NCI-H146 treated with DMSO at 0.1 percent for 48 hours (cell line): ENCODE measurements around the gene ATG2A.

Experiments
- DNase-seq: peaks from one replicate; lab custom pipeline; 2025; ENCODE audit not compliant: unreplicated experiment; lab: John Stamatoyannopoulos, UW

ATG2A gene

DNA sequence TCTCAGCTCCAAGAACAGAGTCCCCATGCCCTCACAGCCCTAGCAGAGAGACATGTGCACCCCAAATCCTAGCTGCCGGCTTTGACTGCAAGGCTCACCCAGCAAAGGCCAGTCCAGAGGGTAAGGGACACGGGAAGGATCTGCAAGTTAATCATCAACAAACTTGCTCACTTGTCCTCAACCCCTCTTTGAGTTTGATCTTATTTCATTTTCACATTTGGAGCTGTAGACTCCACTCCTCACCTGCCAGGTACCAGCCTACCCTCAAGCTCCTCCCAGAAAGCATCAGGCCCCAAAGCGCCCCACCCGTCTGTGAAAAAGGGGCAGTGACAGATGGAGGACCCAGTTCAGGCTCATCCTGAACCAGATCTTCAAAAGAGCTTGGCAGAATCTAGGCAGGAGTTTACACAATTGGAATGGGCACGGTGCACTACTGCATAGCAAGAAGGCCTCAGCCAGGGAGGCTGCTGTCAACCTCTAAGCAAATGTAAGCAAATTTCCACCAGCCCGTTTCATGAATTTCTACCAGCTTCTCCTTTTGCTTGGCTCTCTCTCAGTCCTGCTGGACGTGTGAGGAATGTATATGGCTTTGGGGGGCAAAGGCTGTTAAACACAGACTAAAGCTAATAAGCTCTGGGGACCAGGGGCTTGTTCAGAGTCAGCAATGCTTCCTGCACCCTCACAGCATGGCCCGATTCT is 44.1 kb downstream of the ATG2A start:
- no peak for DNase-seq

DNA sequence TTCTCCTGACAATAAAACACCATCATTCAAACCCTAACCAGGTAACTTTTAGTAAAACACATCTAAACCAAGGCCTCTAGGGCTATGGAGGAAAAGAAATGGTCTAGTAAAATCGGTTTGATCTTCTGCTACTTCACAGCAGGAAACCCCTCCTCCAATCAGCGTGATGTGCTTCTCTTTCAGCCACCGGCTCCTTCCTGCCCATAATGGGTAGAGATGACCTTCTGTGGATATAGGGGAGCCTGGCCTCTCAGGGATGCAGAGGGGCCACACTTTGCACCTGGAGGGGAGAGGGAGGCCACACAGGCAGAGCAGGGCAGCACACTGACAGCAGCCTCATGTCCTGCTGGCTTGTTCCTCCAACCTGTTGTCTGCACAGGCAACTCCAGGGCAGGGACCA is 45.5 kb downstream of the ATG2A start:
- DNase-seq = no peak

DNA sequence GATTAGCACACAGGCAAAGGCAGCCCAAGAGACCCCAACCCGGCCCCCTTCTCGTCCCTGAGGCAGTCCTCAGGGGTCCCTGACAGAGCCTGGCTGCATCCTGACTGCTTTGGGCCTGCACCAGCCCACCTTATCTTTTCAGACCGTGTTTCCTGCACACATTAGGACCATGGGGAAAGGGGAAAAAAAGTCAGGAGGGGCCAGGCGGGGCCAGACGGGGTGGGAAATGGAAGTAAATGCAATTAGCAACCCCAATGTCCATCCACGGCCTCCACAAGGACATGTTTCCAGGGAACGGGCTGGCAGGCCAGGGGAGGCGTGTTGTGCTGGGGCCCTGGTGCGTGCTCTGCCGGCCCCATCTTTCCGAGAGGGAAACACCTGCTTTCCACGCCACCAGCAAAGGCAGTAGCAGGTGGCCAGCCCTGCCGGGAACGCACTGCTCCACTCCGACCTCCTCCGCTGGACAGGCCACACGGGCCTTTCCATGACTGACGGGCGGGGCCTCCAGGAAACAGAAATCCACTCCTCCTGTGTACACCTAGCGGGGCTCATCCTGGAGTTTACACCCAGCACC is 46.0 kb downstream of the ATG2A start:
- no peak for DNase-seq

DNA sequence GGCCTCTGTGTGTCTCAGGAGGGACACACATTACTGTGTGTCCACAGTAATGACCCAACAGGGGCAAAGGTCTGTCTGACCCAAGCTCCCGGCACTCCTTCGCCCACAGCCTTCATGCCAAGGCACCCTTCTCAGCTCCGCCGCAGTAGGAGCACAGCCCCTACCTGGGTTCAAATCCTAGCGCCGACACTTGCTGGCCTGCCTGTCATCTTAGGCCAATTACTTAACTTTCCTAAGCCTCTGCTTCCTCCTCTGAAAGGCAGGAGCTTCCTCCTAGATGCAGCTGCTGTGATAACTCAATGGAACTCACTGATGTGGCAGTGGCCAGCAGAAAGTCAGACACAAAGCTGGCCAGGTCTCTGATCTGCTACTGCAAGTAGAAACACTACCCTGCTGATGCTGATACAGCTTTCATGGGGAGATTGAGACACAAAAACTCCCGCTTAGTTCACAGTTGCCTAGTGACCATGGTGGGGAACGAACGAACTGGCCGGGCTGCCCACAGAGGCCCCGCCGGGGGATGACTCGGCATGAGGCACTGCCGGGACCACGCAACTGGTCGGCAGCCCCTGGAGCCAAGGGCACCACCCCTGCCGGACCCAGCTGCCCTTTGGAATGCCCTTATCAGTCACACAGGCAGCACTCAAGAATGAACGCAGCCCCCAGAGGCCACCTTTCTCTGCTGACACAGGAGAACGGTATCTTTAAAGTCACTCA is 46.7 kb downstream of the ATG2A start:
- DNase-seq = no peak

GRCh38 chr11:64869571-64870175 is 47.3 kb downstream of the ATG2A start:
- DNase-seq = no peak

- no peak for DNase-seq
Observed at GRCh38 chr11:64868904-64869570, 48.0 kb downstream of the ATG2A start.

DNA sequence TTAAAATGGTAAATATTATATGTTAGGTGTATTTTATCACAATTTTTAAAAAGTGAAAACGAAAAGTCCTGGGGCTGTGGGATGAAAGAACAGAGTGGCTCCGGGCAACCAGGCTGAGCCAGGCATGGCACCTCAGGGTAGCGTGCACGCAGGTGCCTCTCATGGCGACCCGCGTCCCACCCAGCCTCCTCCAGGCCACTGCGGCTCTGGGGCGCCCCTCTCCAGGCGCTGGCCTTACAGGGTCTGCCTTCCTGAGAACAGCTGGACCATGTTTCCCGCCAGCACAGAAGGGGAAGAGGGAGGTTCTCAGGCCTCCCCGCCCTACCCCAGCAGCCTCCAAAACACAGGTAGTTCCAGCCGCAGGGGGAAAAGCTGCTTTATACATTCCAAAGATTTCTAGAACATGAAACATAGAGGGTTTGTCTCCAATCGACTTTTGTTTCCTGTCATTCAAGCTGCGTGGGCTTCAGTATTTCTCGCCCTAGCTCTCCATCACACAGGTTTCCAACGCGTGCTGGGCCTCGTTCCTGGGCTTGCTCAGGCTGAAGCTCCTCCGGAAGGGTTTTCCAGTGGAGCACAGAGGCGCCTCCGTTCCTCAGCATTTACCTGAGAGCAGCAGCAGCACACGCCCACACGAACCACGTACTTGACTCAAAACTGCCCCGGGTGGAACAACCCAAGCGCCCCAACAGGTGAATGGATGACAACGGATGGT is 49.1 kb downstream of the ATG2A start:
- DNase-seq = no peak

DNA sequence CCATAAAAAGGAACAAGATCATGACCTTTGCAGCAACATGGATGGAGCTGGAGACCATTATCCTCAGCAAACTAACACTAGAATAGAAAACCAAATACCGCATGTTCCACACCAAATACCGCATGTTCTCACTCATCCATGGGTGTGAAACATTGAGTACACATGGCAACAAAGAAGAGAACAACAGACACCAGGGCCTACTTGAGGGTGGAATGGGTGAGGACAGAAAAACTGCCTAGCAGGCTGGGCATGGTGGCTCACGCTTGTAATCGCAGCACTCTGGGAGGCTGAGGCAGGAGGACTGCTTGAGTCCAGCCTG is 50.9 kb downstream of the ATG2A start:
- no peak for DNase-seq

DNA sequence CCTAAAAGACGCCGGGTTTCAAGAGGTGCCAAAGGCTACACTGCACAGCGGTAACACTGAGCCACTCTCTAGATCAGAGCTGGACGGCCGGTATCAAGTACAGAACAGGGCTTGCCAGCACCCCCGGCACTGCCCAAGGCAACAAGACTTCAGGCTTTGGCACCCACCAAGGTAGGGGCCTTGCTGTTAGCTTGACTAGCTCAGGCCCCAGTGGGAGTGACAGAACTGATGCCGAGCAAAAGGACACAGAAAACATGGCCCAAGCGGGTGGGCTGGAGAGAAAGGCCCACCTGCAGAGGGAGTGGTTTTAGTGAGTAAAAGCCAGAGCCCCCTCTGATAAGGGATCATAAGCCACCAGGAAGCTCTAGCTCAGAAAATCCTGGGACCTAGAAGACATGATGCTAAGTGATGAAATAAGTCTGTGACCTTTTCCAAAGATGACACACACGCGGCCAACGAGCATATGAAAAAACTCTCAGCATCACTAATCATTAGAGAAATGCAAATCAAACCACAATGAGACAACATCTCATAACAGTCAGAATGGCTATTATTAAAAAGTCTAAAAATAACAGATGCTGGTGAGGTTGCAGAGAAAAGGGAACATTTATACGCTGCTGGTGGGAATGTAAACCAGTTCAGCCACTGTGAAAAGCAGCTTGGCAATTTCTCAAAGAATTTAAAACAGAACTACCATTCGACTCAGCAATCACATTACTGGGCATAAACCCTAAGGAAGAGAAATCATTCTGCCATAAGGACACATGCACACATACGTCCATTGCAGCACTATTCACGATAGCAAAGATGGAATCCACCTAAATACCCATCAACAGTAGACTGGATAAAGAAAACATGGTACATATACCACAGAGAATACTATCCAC is 51.5 kb downstream of the ATG2A start:
- no peak for DNase-seq

- no peak for DNase-seq
Observed at GRCh38 chr11:64864473-64865285, 52.3 kb downstream of the ATG2A start.

DNA sequence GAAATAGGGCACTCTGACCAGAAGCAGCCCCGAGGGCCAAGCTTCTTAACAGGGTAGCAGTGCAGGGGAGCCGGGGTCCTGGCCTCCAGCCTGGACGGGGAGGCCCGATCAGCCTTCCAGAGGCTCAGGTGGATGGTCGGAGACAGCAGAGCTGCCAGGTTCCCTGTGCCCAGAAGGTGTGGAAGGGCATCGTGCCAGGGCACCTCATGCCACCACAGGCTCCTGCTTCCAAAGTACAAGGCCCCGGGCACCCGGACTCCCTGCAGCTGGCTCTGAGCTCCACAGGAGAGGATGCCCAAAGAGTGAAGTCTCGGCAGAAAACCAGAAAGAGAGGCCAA is 52.9 kb downstream of the ATG2A start:
- DNase-seq = no peak

- DNase-seq = no peak
Observed at GRCh38 chr11:64863391-64864060, 53.5 kb downstream of the ATG2A start.

- DNase-seq = no peak
Observed at GRCh38 chr11:64862987-64863390, 54.0 kb downstream of the ATG2A start.

- no peak for DNase-seq
Observed at GRCh38 chr11:64861227-64861975, 55.6 kb downstream of the ATG2A start.

GRCh38 chr11:64859542-64860414 is 57.2 kb downstream of the ATG2A start:
- no peak for DNase-seq

DNA sequence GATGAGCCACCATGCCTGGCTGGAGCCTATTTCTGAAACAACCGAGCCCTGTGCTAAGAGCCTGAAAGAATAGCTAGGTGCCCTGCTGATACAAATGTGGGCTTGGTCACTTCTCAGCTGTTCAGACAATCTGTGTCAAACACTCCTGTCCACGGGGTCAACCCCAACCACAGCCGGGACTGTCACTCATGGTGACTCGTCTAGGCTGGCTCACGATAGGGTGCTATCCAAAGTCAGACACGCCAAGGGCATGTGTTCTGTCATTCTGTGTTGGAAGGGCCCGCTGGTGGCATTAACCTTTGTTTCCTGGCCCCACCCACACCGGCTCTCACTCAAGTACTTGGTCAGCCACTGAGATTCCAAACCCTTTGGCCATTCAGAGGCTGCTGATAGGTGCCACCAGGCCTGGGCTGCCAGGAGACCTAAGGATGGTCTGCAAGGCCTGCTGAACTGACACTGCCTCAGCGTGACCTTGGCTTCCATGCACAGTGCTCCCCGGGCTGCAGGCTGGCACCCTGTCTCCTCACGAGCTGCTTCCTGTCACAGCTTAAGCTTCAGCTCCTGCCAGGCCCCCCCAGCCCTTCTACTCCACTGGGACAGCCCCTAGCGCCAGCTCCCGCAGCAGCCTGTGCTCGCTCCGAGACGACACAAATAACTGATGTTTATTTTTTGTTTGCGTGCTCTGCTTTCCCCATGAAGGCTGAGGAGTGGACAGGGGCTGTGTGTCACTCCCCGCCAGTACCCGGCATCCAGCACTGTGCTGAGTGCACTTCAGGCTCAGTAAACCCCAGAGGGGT is 58.3 kb downstream of the ATG2A start:
- no peak for DNase-seq
